SK-N-SH (cell line): Measurements from ENCODE around the gene CAMK4. TPM values are rescaled to one million over a fixed set of nuclear protein-coding genes. Genes with fewer than 3 reads are reported as not detected.

ENCODE experiments used
- CTCF ChIA-PET: fragments of 300-600, 350-600 bp; formaldehyde crosslinking; extraction: SDS; loops from one replicate; lab custom pipeline; 2021; lab: Yijun Ruan, JAX
- POLR2A ChIA-PET: fragments of 350-600 bp; sonication (Branson Sonifier 250); formaldehyde crosslinking; extraction: SDS; loops from one replicate; lab custom pipeline; 2020; ENCODE audit warnings: antibody characterized with exemption, inconsistent platforms; lab: Yijun Ruan, JAX
- DNase-seq: peaks from one replicate; pipeline ENCODE4 v3.0.0; 2012
- H2AFZ ChIP-seq: fragments of 200-600 bp; sonication (generic); 2 replicates; pipeline ENCODE4 v1.8.1; 2016; ENCODE audit warnings: antibody characterized with exemption, mild to moderate bottlenecking, low read depth
- H3F3A ChIP-seq: fragments of 200-600 bp; sonication (generic); replicated peaks from 2 replicates; pipeline ENCODE3; 2016; ENCODE audit warnings: antibody characterized with exemption, mild to moderate bottlenecking; ENCODE audit not compliant: insufficient read depth
- H3K27ac ChIP-seq, 2 experiments: fragments of 200-500 bp in 1 of 2; fragments of 200-600 bp in 1 of 2; sonication (Bioruptor generic) in 1 of 2; sonication (generic), shearing (Covaris generic) in 1 of 2; 2 replicates each; pipeline versions ENCODE4 v1.5.1 to v1.6.1; 2014 to 2016; ENCODE audit warnings: low read depth in 2 of 2, inconsistent platforms in 1 of 2, low read length in 1 of 2, mild to moderate bottlenecking in 1 of 2, mixed read lengths in 1 of 2
- H3K27me3 ChIP-seq: fragments of 200-600 bp; sonication (generic), shearing (Covaris generic); 2 replicates; pipeline ENCODE4 v1.6.1; 2016; ENCODE audit warnings: mixed run types; ENCODE audit not compliant: insufficient read depth
- H3K36me3 ChIP-seq, 2 experiments: fragments of 200-500 bp in 1 of 2; fragments of 200-600 bp in 1 of 2; sonication (Bioruptor generic) in 1 of 2; sonication (generic) in 1 of 2; replicated peaks in 1 of 2; 2 replicates each; pipeline versions ENCODE3 to v1.5.1; 2014 to 2016; ENCODE audit warnings: low read length in 1 of 2, mild to moderate bottlenecking in 1 of 2; ENCODE audit not compliant: insufficient read depth in 2 of 2, control insufficient read depth in 1 of 2
- H3K4me1 ChIP-seq, 2 experiments: fragments of 200-500 bp in 1 of 2; fragments of 200-600 bp in 1 of 2; sonication (Bioruptor generic) in 1 of 2; sonication (generic), shearing (Covaris generic) in 1 of 2; 2 replicates each; pipeline versions ENCODE4 v1.5.1 to v1.6.1; 2014 to 2016; ENCODE audit warnings: low read depth in 1 of 2, low read length in 1 of 2, mixed run types in 1 of 2; ENCODE audit not compliant: insufficient read depth in 2 of 2, control insufficient read depth in 1 of 2
- H3K4me2 ChIP-seq: fragments of 200-600 bp; sonication (generic), shearing (Covaris generic); 2 replicates; pipeline ENCODE4 v1.6.1; 2017; ENCODE audit warnings: mixed run types
- H3K4me3 ChIP-seq, 2 experiments: fragments of 200-500 bp in 1 of 2; fragments of 200-600 bp in 1 of 2; sonication (Bioruptor generic) in 1 of 2; sonication (generic), shearing (Covaris generic) in 1 of 2; 2 replicates each; pipeline versions ENCODE4 v1.5.1 to v1.8.1; 2014 to 2016; ENCODE audit warnings: low read depth in 2 of 2, inconsistent platforms in 1 of 2, low read length in 1 of 2, mild to moderate bottlenecking in 1 of 2, mixed read lengths in 1 of 2, moderate library complexity in 1 of 2
- H3K79me2 ChIP-seq: fragments of 200-600 bp; sonication (generic); 2 replicates; pipeline ENCODE4 v1.8.1; 2017; ENCODE audit warnings: mild to moderate bottlenecking; ENCODE audit not compliant: insufficient read depth
- H3K9ac ChIP-seq: fragments of 200-600 bp; sonication (generic); 2 replicates; pipeline ENCODE4 v1.6.1; 2017; ENCODE audit warnings: mixed run types
- H3K9me2 ChIP-seq: fragments of 200-600 bp; sonication (generic); 2 replicates; pipeline ENCODE4 v1.6.1; 2017; ENCODE audit warnings: mixed run types
- H3K9me3 ChIP-seq: fragments of 200-600 bp; sonication (generic); 2 replicates; pipeline ENCODE4 v1.6.1; 2017; ENCODE audit warnings: mixed run types, mild to moderate bottlenecking, moderate library complexity
- H4K20me1 ChIP-seq: fragments of 200-600 bp; sonication (generic); 2 replicates; pipeline ENCODE4 v1.6.1; 2017; ENCODE audit warnings: mild to moderate bottlenecking, mixed run types; ENCODE audit not compliant: insufficient read depth
- CTCF ChIP-seq: fragments of 200-600 bp; sonication (generic); IDR thresholded peaks from 2 replicates; pipeline ENCODE4 v1.6.1; 2017; ENCODE audit warnings: antibody characterized with exemption, mild to moderate bottlenecking, moderate library complexity
- GATA2 ChIP-seq: sonication (generic); formaldehyde crosslinking; IDR thresholded peaks from 2 replicates; pipeline ENCODE4 v1.5.0; 2020; ENCODE audit warnings: mild to moderate bottlenecking, missing genetic modification reagents
- JUND ChIP-seq: IDR thresholded peaks from 2 replicates; pipeline ENCODE4 v1.4.0; 2012
- MAX ChIP-seq: IDR thresholded peaks from 2 replicates; pipeline ENCODE4 v1.4.0; 2012; ENCODE audit warnings: low read depth
- NFIC ChIP-seq: IDR thresholded peaks from 2 replicates; pipeline ENCODE4 v1.4.0; 2012; ENCODE audit warnings: borderline replicate concordance
- SMC3 ChIP-seq: IDR thresholded peaks from 2 replicates; pipeline ENCODE4 v1.6.1; 2012; ENCODE audit warnings: low read depth, low read length, improper control_type of control experiment
- WGBS: methylation state at CpG from one replicate; pipeline ENCODE4 v1.1.6; 2017; ENCODE audit warnings: low lambda C conversion rate; 5-methylcytosine and 5-hydroxymethylcytosine counted together
- polyA plus RNA-seq, 3 experiments: library from polyadenylated mRNA; depleted of rRNA; stranded (reverse); fragments of >200 nt; gene quantifications; 2 replicates each; pipeline ENCODE4 v1.2.3, GENCODE V29; 2012
- TF ChIP-seq, protein P1 (sequence below): IDR thresholded peaks from 2 replicates; pipeline ENCODE4; 2012

Gene CAMK4
- polyA plus RNA-seq, 1 of the 3 experiments (the other 2 are of a cell fraction) = 4.1 TPM

DNA sequence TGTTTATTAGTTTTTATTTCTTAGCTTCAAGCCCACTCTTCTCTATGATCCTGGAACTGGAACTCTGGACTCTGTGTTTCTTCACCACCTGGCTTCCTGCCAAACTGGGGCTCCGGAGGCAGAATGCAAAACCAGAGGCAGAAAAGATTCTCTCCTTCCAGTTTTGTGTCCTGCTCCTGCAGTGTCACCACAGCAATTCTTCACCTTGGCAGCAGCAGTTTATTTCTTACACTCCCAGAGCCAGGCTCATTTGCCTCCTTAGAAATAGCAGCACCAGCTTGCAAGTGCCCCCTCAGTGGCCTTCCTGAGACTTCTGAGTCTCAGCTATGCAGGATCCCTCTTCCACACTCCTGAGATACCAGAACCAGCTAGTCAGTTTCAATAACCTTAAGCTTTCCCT lies 26.7 kb upstream of the CAMK4 start:
- POLR2A ChIA-PET = no interaction called here
- 23% methylated on average over 1 of the region's 1 CpG for WGBS
- Histone ChIP-seq H4K20me1 (no peaks in the 10 kb centered on the region), H3K9me2 (no peaks in the 10 kb centered on the region), H3K27ac (no peak overlapping the region), H2AFZ (no peak overlapping the region; the same call in 1 of the 2 replicates), H3K9ac (no peak overlapping the region), H3K79me2 (no peaks in the 10 kb centered on the region), H3K4me1 (peaks cover 0 to 4% of the 10 kb centered on the region in 2 experiments; a peak in 1 of 4 replicates), H3K4me2 (no peak overlapping the region), H3F3A (no peaks in the 10 kb centered on the region), H3K9me3 (no peaks in the 10 kb centered on the region), H3K4me3 (no peak overlapping the region), H3K27me3 (no peaks in the 10 kb centered on the region), H3K36me3 (no peaks in the 10 kb centered on the region)
- peak; percentile 21 for DNase-seq
- TF ChIP-seq NFIC = peak; percentile 38; the same call in 1 of the 2 replicates
- TF ChIP-seq JUND = no peak
- CTCF ChIA-PET = interaction anchor here (0.6 to 2.6 kb wide), 2 partner anchors 25 to 444 kb away, joined by 3 to 8 read pairs; no protein-coding TSS in a partner anchor

GRCh38 chr5:111198281-111198966 lies 25.8 kb upstream of the CAMK4 start:
- H3K9me2 ChIP-seq = no peaks in the 10 kb centered on the region
- WGBS = 79% methylated on average over 4 of the region's 4 CpGs
- no peaks in the 10 kb centered on the region for H3K27me3 ChIP-seq
- no peak overlapping the region for H3K27ac ChIP-seq
- POLR2A ChIA-PET = interaction anchor here (0.7 kb wide), 1 partner anchor 262 kb away, joined by 3 read pairs; no protein-coding TSS in a partner anchor
- no peak overlapping the region for H3K9ac ChIP-seq
- no peak overlapping the region for H3K4me2 ChIP-seq
- no peaks in the 10 kb centered on the region for H3K36me3 ChIP-seq
- no peaks in the 10 kb centered on the region for H3K79me2 ChIP-seq
- TF ChIP-seq GATA2 (CRISPR knock-in tag) = no peak
- TF ChIP-seq CTCF = no peak
- TF ChIP-seq, protein P1, sequence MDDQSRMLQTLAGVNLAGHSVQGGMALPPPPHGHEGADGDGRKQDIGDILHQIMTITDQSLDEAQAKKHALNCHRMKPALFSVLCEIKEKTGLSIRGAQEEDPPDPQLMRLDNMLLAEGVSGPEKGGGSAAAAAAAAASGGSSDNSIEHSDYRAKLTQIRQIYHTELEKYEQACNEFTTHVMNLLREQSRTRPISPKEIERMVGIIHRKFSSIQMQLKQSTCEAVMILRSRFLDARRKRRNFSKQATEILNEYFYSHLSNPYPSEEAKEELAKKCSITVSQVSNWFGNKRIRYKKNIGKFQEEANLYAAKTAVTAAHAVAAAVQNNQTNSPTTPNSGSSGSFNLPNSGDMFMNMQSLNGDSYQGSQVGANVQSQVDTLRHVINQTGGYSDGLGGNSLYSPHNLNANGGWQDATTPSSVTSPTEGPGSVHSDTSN = no peak
- no peak for TF ChIP-seq SMC3
- TF ChIP-seq MAX = no peak
- TF ChIP-seq, all 33 proteins: peak for 0
- Histone ChIP-seq H3K4me1 (peaks cover 0 to 4% of the 10 kb centered on the region in 2 experiments; a peak in 1 of 4 replicates), H3K4me3 (no peak overlapping the region), H2AFZ (no peak overlapping the region), H3F3A (no peaks in the 10 kb centered on the region), H4K20me1 (no peaks in the 10 kb centered on the region), H3K9me3 (no peaks in the 10 kb centered on the region)
- CTCF ChIA-PET = interaction anchor here (1.3 to 2.6 kb wide), 2 partner anchors 9 to 24 kb away, joined by 3 to 8 read pairs; no protein-coding TSS in a partner anchor
- DNase-seq = no peak
